ENCODE measurements around the gene CEMIP2. TPM values are rescaled to one million over a fixed set of nuclear protein-coding genes. Genes with fewer than 3 reads are reported as not detected.

The CEMIP2 gene
- total RNA-seq, 1 donor from 2014 or later, result 58.1 TPM

GRCh38 chr9:71742703-71743102 lies 25.6 kb downstream of the CEMIP2 start:
- Mint-ChIP-seq H3K4me1 (ENCODE audit: unreplicated experiment) (peaks cover 28% of the 10 kb centered on the region), H3K4me3 (peak overlapping the region; percentile 77), H3K9me3 (no peaks in the 10 kb centered on the region), H3K36me3 (peaks cover 52% of the 10 kb centered on the region), H3K27ac (peak overlapping the region; percentile 95), H3K27me3 (no peaks in the 10 kb centered on the region)
- DNase-seq (ENCODE audit: extremely low spot score, unreplicated experiment), result no peak
- TF ChIP-seq, protein P1, sequence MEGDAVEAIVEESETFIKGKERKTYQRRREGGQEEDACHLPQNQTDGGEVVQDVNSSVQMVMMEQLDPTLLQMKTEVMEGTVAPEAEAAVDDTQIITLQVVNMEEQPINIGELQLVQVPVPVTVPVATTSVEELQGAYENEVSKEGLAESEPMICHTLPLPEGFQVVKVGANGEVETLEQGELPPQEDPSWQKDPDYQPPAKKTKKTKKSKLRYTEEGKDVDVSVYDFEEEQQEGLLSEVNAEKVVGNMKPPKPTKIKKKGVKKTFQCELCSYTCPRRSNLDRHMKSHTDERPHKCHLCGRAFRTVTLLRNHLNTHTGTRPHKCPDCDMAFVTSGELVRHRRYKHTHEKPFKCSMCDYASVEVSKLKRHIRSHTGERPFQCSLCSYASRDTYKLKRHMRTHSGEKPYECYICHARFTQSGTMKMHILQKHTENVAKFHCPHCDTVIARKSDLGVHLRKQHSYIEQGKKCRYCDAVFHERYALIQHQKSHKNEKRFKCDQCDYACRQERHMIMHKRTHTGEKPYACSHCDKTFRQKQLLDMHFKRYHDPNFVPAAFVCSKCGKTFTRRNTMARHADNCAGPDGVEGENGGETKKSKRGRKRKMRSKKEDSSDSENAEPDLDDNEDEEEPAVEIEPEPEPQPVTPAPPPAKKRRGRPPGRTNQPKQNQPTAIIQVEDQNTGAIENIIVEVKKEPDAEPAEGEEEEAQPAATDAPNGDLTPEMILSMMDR (conservative IDR thresholded peaks at IDR 0.05), result no peak

DNA sequence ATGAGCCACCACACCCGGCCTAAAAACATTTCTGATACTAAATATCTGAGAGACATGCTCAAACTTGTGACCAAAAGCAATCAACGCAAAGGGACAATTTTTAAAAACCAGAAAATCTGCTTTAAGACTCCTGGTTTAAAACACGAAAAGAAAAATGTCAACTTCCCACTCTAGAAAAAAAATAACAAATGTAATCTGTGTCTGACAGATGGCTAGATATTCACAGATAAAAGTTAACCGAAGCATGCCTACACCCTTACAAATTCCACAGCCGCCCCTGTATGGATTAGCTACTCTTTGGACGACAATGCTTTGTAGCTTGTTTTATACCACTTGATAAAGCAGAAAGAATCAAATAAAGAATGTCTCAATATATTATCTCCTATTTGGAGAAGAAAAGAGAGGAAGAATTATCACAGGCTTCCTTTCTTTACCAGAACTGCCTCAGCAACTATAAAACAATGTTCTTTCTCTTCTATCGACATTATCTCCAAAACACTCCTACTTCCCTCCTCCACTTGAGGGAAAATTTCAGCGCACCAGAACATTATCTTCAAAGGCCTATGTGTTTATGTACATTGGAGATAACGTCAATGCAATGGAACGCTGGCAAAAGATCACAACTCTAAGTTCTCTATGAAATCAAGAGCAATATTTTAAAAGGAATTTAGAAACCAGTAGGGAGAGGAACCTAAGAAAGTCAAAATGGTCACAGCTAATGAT lies 26.2 kb downstream of the CEMIP2 start:
- Mint-ChIP-seq H3K36me3 (peaks cover 49% of the 10 kb centered on the region), H3K27ac (peak overlapping the region; percentile 95), H3K4me1 (ENCODE audit: unreplicated experiment) (peaks cover 28% of the 10 kb centered on the region), H3K27me3 (no peaks in the 10 kb centered on the region), H3K4me3 (peak overlapping the region; percentile 77), H3K9me3 (no peaks in the 10 kb centered on the region)
- DNase-seq (ENCODE audit: extremely low spot score, unreplicated experiment), result no peak
- TF ChIP-seq, protein P1 (conservative IDR thresholded peaks at IDR 0.05), result no peak

GRCh38 chr9:71740199-71740598 lies 28.1 kb downstream of the CEMIP2 start:
- H3K27ac Mint-ChIP-seq, result peak overlapping the region; percentile 82
- DNase-seq (ENCODE audit: extremely low spot score, unreplicated experiment), result no peak
- H3K36me3 Mint-ChIP-seq, result peaks cover 44% of the 10 kb centered on the region
- no peaks in the 10 kb centered on the region for H3K27me3 Mint-ChIP-seq
- TF ChIP-seq, protein P1 (conservative IDR thresholded peaks at IDR 0.05), result no peak
- peaks cover 28% of the 10 kb centered on the region for H3K4me1 Mint-ChIP-seq (ENCODE audit: unreplicated experiment)
- H3K4me3 Mint-ChIP-seq, result peak overlapping the region; percentile 25
- no peaks in the 10 kb centered on the region for H3K9me3 Mint-ChIP-seq

- no peak for DNase-seq (ENCODE audit: extremely low spot score, unreplicated experiment)
- Mint-ChIP-seq H3K9me3 (no peaks in the 10 kb centered on the region), H3K4me3 (no peak overlapping the region), H3K27me3 (no peaks in the 10 kb centered on the region), H3K27ac (no peak overlapping the region), H3K4me1 (ENCODE audit: unreplicated experiment) (peaks cover 28% of the 10 kb centered on the region), H3K36me3 (peaks cover 51% of the 10 kb centered on the region)
- TF ChIP-seq, protein P1 (conservative IDR thresholded peaks at IDR 0.05), result no peak
Measured at GRCh38 chr9:71737455-71737854, 30.9 kb downstream of the CEMIP2 start.

DNA sequence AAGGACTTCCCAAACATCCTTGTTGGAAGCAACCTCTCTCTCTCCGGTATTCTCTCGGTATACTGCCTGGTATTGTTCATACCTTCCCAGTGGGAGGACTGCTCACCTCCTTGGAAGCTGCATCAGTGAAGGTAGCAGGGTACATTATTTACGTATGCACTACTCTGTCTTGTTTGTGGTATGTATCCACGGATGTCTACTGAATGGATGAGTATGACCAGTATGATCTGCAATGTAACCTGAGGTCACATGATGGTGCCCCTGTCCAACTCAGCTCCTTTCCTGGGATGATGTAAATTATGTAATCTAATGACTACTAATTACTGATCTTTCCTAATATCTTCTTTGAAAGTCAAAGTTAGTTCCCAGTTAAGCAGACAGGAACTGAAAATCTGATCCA lies 32.1 kb downstream of the CEMIP2 start:
- H3K4me3 Mint-ChIP-seq, result no peak overlapping the region
- H3K4me1 Mint-ChIP-seq (ENCODE audit: unreplicated experiment), result peaks cover 23% of the 10 kb centered on the region
- no peaks in the 10 kb centered on the region for H3K9me3 Mint-ChIP-seq
- H3K27ac Mint-ChIP-seq, result no peak overlapping the region
- peaks cover 48% of the 10 kb centered on the region for H3K36me3 Mint-ChIP-seq
- DNase-seq (ENCODE audit: extremely low spot score, unreplicated experiment), result no peak
- TF ChIP-seq, protein P1 (conservative IDR thresholded peaks at IDR 0.05), result no peak
- H3K27me3 Mint-ChIP-seq, result no peaks in the 10 kb centered on the region

All from type B pancreatic cell (in vitro differentiated cells).